Kidney (tissue), 22 donors: ENCODE measurements around the gene AGTRAP. TPM values are rescaled to one million over a fixed set of nuclear protein-coding genes. Genes with fewer than 3 reads are reported as not detected.
A peak's percentile ranks its signal among the peaks of the same experiment; 100 is the strongest.

Source experiments
- DNase-seq, 5 donors: peaks; one replicate each; pipeline ENCODE4 v3.0.0-alpha.2; 2013 to 2020
- FAIRE-seq: peaks from 2 replicates; lab custom pipeline; 2012; peaks lifted over from hg19 to GRCh38; lab: Jason Lieb, UNC
- H3K27ac ChIP-seq, 2 donors: one replicate each; pipeline ENCODE4 v1.7.0; 2013; ENCODE audit warnings: low read depth in 2 of 2, low read length in 2 of 2, inconsistent platforms in 1 of 2
- H3K27me3 ChIP-seq: one replicate; pipeline ENCODE4 v1.7.1; 2013; ENCODE audit warnings: low read length, inconsistent platforms; ENCODE audit not compliant: control insufficient read depth, insufficient read depth
- H3K36me3 ChIP-seq, 3 donors: one replicate each; pipeline versions ENCODE4 v1.7.0 to v1.7.1; 2013; ENCODE audit warnings: low read length in 3 of 3, control low read depth in 1 of 3, inconsistent platforms in 1 of 3; ENCODE audit not compliant: insufficient read depth in 3 of 3, control insufficient read depth in 2 of 3
- H3K4me1 ChIP-seq, 3 donors: one replicate each; pipeline versions ENCODE4 v1.7.0 to v1.7.1; 2013; ENCODE audit warnings: low read length in 3 of 3, inconsistent platforms in 1 of 3, low read depth in 1 of 3; ENCODE audit not compliant: control insufficient read depth in 2 of 3, insufficient read depth in 2 of 3
- H3K4me3 ChIP-seq, 3 donors: one replicate each; pipeline versions ENCODE4 v1.7.0 to v1.8.1; 2013; ENCODE audit warnings: low read length in 3 of 3, control low read depth in 1 of 3, inconsistent platforms in 1 of 3
- H3K9ac ChIP-seq, 3 donors: one replicate each; pipeline versions ENCODE4 v1.7.0 to v1.7.1; 2013; ENCODE audit warnings: low read length in 3 of 3, control low read depth in 1 of 3, inconsistent platforms in 1 of 3
- H3K9me3 ChIP-seq, 3 donors: one replicate each; pipeline versions ENCODE4 v1.7.0 to v1.7.1; 2013; ENCODE audit warnings: low read length in 3 of 3, control low read depth in 1 of 3, inconsistent platforms in 1 of 3; ENCODE audit not compliant: control insufficient read depth in 2 of 3, insufficient read depth in 1 of 3
- CTCF ChIP-seq: IDR thresholded peaks from 3 replicates; pipeline ENCODE4 v1.5.1; 2012; ENCODE audit warnings: mild to moderate bottlenecking, moderate library complexity, borderline replicate concordance; ENCODE audit not compliant: insufficient read depth; ENCODE audit errors: extremely low read depth
- intact Hi-C: fragments of 100-400 bp; cut with DNase I; formaldehyde crosslinking; loops from one replicate; pipeline ENCODE4 v1.11.1; 2022
- long read RNA-seq, 10 donors: library from polyadenylated mRNA in 1 of 10; unstranded in 1 of 10; transcript quantifications; one replicate each; pipeline ENCODE4 v2.0.0 and lab custom pipeline, GENCODE V29; 2021 to 2026
- polyA plus RNA-seq: library from polyadenylated mRNA; stranded (reverse); fragments of 350-450 nt; fragmentation: Illumina TruSeq; extraction: RNeasy Lipid Tissue Mini Kit (QIAGEN cat#74804); gene quantifications from one replicate; pipeline ENCODE4 v1.2.3, GENCODE V29; 2014; ENCODE audit warnings: low read depth, low replicate concordance; ENCODE audit not compliant: insufficient read depth
- total RNA-seq: library from RNA; stranded (reverse); fragmentation: NEBNext Ultra II Directional; extraction: Animal tissue kit (Norgen Biotek cat#: 25700); gene quantifications from one replicate; pipeline ENCODE4 v1.2.1, GENCODE V29; 2021
- donor health status: control.
- donor health status: control.
- donor health status: control.
- donor health status: control.
- donor health status: control.
- donor health status: DM: yes; HTN: yes; CAD: no.
- donor health status: Normal renal cell carcinoma (clear cell type).

Gene AGTRAP
- total RNA-seq (66.1 TPM), polyA plus RNA-seq (140 TPM)
- long read RNA-seq, donor 1, transcript AGTRAP-201 (5 exons, 1,107 nt) = major isoform, 30 of 34 reads
- long read RNA-seq, donor 1, partial matches to known transcripts = 0 of 34 reads
- long read RNA-seq, donor 1, other reads (novel, unspliced or antisense) = 0 of 34 reads
- long read RNA-seq, donor 2, transcript AGTRAP-201 (5 exons, 1,107 nt) = major isoform, 23 of 34 reads
- long read RNA-seq, donor 2, partial matches to known transcripts = 10 of 34 reads
- long read RNA-seq, donor 2, other reads (novel, unspliced or antisense) = 0 of 34 reads
- long read RNA-seq, donor 3, transcript AGTRAP-201 (5 exons, 1,107 nt) = major isoform, 36 of 46 reads
- long read RNA-seq, donor 3, transcript AGTRAP-203 (5 exons, 1,100 nt) = minor isoform, 5 of 46 reads
- long read RNA-seq, donor 3, partial matches to known transcripts = 5 of 46 reads
- long read RNA-seq, donor 3, other reads (novel, unspliced or antisense) = 0 of 46 reads
- long read RNA-seq, donor 4, transcript AGTRAP-203 (5 exons, 1,100 nt) = minor isoform, 12 of 38 reads
- long read RNA-seq, donor 4, transcript AGTRAP-201 (5 exons, 1,107 nt) = major isoform, 17 of 38 reads
- long read RNA-seq, donor 4, partial matches to known transcripts = 9 of 38 reads
- long read RNA-seq, donor 4, other reads (novel, unspliced or antisense) = 0 of 38 reads
- long read RNA-seq, donor 5, partial matches to known transcripts = 0 of 4 reads
- long read RNA-seq, donor 5, other reads (novel, unspliced or antisense) = 0 of 4 reads
- long read RNA-seq, donor 6, transcript AGTRAP-203 (5 exons, 1,100 nt) = minor isoform, 7 of 62 reads
- long read RNA-seq, donor 6, transcript AGTRAP-201 (5 exons, 1,107 nt) = major isoform, 33 of 62 reads
- long read RNA-seq, donor 6, partial matches to known transcripts = 20 of 62 reads
- long read RNA-seq, donor 6, other reads (novel, unspliced or antisense) = 0 of 62 reads
- long read RNA-seq, donor 7, transcript AGTRAP-203 (5 exons, 1,100 nt) = minor isoform, 11 of 96 reads
- long read RNA-seq, donor 7, transcript AGTRAP-205 (6 exons, 786 nt) = minor isoform, 7 of 96 reads
- long read RNA-seq, donor 7, transcript AGTRAP-201 (5 exons, 1,107 nt) = major isoform, 54 of 96 reads
- long read RNA-seq, donor 7, partial matches to known transcripts = 14 of 96 reads
- long read RNA-seq, donor 7, other reads (novel, unspliced or antisense) = 7 of 96 reads
- long read RNA-seq, donor 8, transcript AGTRAP-201 (5 exons, 1,107 nt) = major isoform, 20 of 29 reads
- long read RNA-seq, donor 8, partial matches to known transcripts = 5 of 29 reads
- long read RNA-seq, donor 8, other reads (novel, unspliced or antisense) = 0 of 29 reads
- long read RNA-seq, donor 9, transcript AGTRAP-201 (5 exons, 1,107 nt) = major isoform, 18 of 19 reads
- long read RNA-seq, donor 9, partial matches to known transcripts = 0 of 19 reads
- long read RNA-seq, donor 9, other reads (novel, unspliced or antisense) = 0 of 19 reads
- long read RNA-seq, donor 10, transcript AGTRAP-203 (5 exons, 1,100 nt) = minor isoform, 9 of 39 reads
- long read RNA-seq, donor 10, transcript AGTRAP-201 (5 exons, 1,107 nt) = major isoform, 22 of 39 reads
- long read RNA-seq, donor 10, partial matches to known transcripts = 7 of 39 reads
- long read RNA-seq, donor 10, other reads (novel, unspliced or antisense) = 0 of 39 reads

- intact Hi-C loops = no loop called here
- H3K36me3 ChIP-seq = no peaks in the 10 kb centered on the region
- no peaks in the 10 kb centered on the region for H3K9me3 ChIP-seq
- FAIRE-seq (no peak), DNase-seq (peak; percentile 95 to 99 (median 97))
- no peak for TF ChIP-seq CTCF
- H3K4me1 ChIP-seq = peaks cover 2 to 21% (median 8%) of the 10 kb centered on the region in 3 donors
- H3K9ac ChIP-seq = peak within 1 kb of the TSS; percentile 81 to 95 (median 84)
- H3K4me3 ChIP-seq = peak within 1 kb of the TSS; percentile 90 to 98 (median 98)
- no peaks in the 10 kb centered on the region for H3K27me3 ChIP-seq
- H3K27ac ChIP-seq = peak within 1 kb of the TSS; percentile 86 to 96
Observed at GRCh38 chr1:11735854-11736745, at the start of gene AGTRAP. TSS of gene AGTRAP (plus strand) at chr1:11736136. CDS start at chr1:11736209, 73 bp downstream.

GRCh38 chr1:11688506-11688905 is 47.4 kb upstream of the AGTRAP start:
- H3K4me1 ChIP-seq = peaks cover 0 to 7% (median 0%) of the 10 kb centered on the region in 3 donors
- FAIRE-seq = no peak
- H3K9ac ChIP-seq = no peak overlapping the region
- H3K27ac ChIP-seq = no peak overlapping the region
- intact Hi-C loops = no loop called here
- no peak for TF ChIP-seq CTCF
- no peaks in the 10 kb centered on the region for H3K36me3 ChIP-seq
- peaks cover 2% of the 10 kb centered on the region for H3K27me3 ChIP-seq
- no peaks in the 10 kb centered on the region for H3K9me3 ChIP-seq
- no peak overlapping the region for H3K4me3 ChIP-seq
- DNase-seq = no peak
